ENCODE data around the gene ACYP1. TPM values are rescaled to one million over a fixed set of nuclear protein-coding genes. Genes with fewer than 3 reads are reported as not detected.

Gene ACYP1
- total and polyA plus RNA-seq, 2 donors (not counting 3 experiments of a cell fraction or from before 2014, with no cell fraction given), result 30.2 to 37.5 TPM

DNA sequence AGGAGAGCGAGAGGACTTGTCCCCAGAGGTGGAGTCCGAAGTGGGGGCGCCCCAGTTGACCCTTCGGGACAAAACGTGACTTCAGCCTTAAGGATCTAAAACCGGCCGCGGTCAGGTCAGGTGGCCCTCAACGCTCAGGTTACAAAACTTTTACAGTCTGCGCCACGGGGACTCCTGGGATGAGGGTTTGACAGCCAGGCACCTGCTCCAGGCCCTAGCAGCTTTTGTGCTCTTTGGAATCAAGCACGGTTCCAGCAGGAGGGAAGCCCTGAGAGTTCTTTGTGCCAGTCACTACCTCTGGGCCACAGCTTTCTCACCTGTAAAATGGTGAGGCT lies 6.0 kb upstream of the ACYP1 start:
- no peaks in the 10 kb centered on the region for H4K20me1 ChIP-seq (replicated peaks; ENCODE audit: control insufficient read depth, extremely low read depth, insufficient read depth, low read length)
- peak overlapping the region in 1 of 3 experiments; percentile 11 for H3K4me3 ChIP-seq (replicated peaks in 1 of 3; ENCODE audit: insufficient read depth in 1 of 3, low read depth in 1 of 3, low read length in 3 of 3)
- ChIA-PET CTCF (interaction anchor here (0.6 to 2.8 kb wide), 8 partner anchors 19 to 198 kb away, joined by 3 to 15 read pairs (median 4); no protein-coding TSS in a partner anchor), POLR2A (interaction anchor here (0.6 kb wide), 1 partner anchor 114 kb away, joined by 3 read pairs; the partner anchor contains the start of gene PGF)
- dilution Hi-C loops (cut with MboI; ENCODE audit: extremely low pct_ligation_motif_present, low sequenced_read_pairs), result no loop called here
- H3K9me3 ChIP-seq (replicated peaks; ENCODE audit: control insufficient read depth, insufficient read depth, low read length), result no peaks in the 10 kb centered on the region
- FAIRE-seq, result no peak
- peaks cover 13% of the 10 kb centered on the region for H3K4me1 ChIP-seq (ENCODE audit: control insufficient read depth, extremely low read depth, insufficient read depth, low read length)
- no peak for DNase-seq (ENCODE audit: low read depth, low spot score)
- no peak for TF ChIP-seq POLR2A (IDR thresholded peaks at IDR 0.05; ENCODE audit: low read depth, low read length)
- no peak for TF ChIP-seq FOS (IDR thresholded peaks at IDR 0.05; ENCODE audit: borderline replicate concordance, insufficient read depth, low read length)
- TF ChIP-seq, protein P1, sequence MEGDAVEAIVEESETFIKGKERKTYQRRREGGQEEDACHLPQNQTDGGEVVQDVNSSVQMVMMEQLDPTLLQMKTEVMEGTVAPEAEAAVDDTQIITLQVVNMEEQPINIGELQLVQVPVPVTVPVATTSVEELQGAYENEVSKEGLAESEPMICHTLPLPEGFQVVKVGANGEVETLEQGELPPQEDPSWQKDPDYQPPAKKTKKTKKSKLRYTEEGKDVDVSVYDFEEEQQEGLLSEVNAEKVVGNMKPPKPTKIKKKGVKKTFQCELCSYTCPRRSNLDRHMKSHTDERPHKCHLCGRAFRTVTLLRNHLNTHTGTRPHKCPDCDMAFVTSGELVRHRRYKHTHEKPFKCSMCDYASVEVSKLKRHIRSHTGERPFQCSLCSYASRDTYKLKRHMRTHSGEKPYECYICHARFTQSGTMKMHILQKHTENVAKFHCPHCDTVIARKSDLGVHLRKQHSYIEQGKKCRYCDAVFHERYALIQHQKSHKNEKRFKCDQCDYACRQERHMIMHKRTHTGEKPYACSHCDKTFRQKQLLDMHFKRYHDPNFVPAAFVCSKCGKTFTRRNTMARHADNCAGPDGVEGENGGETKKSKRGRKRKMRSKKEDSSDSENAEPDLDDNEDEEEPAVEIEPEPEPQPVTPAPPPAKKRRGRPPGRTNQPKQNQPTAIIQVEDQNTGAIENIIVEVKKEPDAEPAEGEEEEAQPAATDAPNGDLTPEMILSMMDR (IDR thresholded peaks at IDR 0.05; ENCODE audit: extremely low read depth in 1 of 2, insufficient read depth in 1 of 2, low read depth in 1 of 2, low read length in 2 of 2), result no peak
- TF ChIP-seq EZH2 (IDR thresholded peaks at IDR 0.05; ENCODE audit: borderline replicate concordance, low read depth, low read length, severe bottlenecking), result no peak
- no peak for TF ChIP-seq POLR2AphosphoS5 (IDR thresholded peaks at IDR 0.05; ENCODE audit: insufficient read depth, low read depth, low read length)
- no peak for TF ChIP-seq JUN (IDR thresholded peaks at IDR 0.05; ENCODE audit: borderline replicate concordance, insufficient read depth, insufficient read length, low read depth)
- TF ChIP-seq MYC (IDR thresholded peaks at IDR 0.05; ENCODE audit: low read depth, low read length), result no peak
- intact Hi-C loops (cut with micrococcal nuclease), result loop anchor here (1.0 to 5.0 kb wide), 4 partner anchors 10 to 123 kb away; partner anchors contain the start of genes EIF2B2 and PGF
- peak overlapping the region; percentile 72 for H3K9ac ChIP-seq (replicated peaks; ENCODE audit: extremely low read depth, insufficient read depth, low read length)
- H3K4me2 ChIP-seq (ENCODE audit: insufficient read depth, low read length), result peak overlapping the region; percentile 95
- no peaks in the 10 kb centered on the region for H3K9me1 ChIP-seq (replicated peaks; ENCODE audit: control insufficient read depth, extremely low read depth, insufficient read depth, low read length)
- peak overlapping the region; percentile 55 for H2AFZ ChIP-seq (ENCODE audit: low read depth, low read length)
- H3K27me3 ChIP-seq (ENCODE audit: control insufficient read depth in 2 of 2, insufficient read depth in 2 of 2, low read length in 2 of 2), result no peaks in the 10 kb centered on the region
- no peaks in the 10 kb centered on the region for H3K36me3 ChIP-seq (ENCODE audit: control insufficient read depth in 2 of 2, extremely low read depth in 1 of 2, insufficient read depth in 2 of 2, low read length in 2 of 2)
- H3K79me2 ChIP-seq (ENCODE audit: control insufficient read depth, insufficient read depth, low read length), result no peaks in the 10 kb centered on the region
- peak overlapping the region; percentile 86 for H3K27ac ChIP-seq (ENCODE audit: insufficient read depth, low read depth, low read length)
- BruUV-seq (replicated peaks), result no TSS peak
